ENCODE data around the gene HOXC11.

HOXC11 gene

DNA sequence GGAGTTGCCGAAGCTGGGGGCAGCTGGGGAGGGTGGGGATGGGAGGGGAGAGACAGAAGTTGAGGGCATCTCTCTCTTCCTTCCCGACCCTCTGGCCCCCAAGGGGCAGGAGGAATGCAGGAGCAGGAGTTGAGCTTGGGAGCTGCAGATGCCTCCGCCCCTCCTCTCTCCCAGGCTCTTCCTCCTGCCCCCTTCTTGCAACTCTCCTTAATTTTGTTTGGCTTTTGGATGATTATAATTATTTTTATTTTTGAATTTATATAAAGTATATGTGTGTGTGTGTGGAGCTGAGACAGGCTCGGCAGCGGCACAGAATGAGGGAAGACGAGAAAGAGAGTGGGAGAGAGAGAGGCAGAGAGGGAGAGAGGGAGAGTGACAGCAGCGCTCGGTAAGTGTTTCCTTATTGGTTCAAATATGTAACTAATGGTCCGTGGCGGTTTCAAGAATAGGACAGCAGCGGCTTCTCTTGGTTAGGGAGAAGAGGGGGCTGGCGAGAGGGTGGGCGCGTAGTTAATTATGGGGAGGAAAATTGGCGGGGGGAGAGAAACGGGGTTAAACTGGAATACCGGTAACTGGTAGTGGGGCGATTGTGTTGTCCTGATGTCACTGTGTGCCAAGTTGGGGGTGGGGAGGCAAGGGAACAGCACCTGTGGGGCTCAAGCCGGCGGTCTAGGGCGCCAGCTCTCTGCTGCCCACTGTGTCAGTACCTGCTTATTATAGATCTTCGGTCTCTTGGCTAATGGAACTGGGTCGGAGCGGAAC is 44.3 kb downstream of the HOXC11 start:
- Histone ChIP-seq H3K4me3 (ENCODE audit: low read length) (peak overlapping the region; percentile 40), H3K36me3 (ENCODE audit: control insufficient read depth, low read depth, low read length) (no peaks in the 10 kb centered on the region), H3K9ac (ENCODE audit: low read length) (no peak overlapping the region), H3K27ac (ENCODE audit: low read length) (no peak overlapping the region), H3K4me1 (ENCODE audit: control insufficient read depth, low read depth, low read length) (peaks cover 4% of the 10 kb centered on the region), H3K27me3 (ENCODE audit: control insufficient read depth, insufficient read depth, low read length) (peaks cover 100% of the 10 kb centered on the region), H3K9me3 (ENCODE audit: control insufficient read depth, low read depth, low read length) (no peaks in the 10 kb centered on the region)

DNA sequence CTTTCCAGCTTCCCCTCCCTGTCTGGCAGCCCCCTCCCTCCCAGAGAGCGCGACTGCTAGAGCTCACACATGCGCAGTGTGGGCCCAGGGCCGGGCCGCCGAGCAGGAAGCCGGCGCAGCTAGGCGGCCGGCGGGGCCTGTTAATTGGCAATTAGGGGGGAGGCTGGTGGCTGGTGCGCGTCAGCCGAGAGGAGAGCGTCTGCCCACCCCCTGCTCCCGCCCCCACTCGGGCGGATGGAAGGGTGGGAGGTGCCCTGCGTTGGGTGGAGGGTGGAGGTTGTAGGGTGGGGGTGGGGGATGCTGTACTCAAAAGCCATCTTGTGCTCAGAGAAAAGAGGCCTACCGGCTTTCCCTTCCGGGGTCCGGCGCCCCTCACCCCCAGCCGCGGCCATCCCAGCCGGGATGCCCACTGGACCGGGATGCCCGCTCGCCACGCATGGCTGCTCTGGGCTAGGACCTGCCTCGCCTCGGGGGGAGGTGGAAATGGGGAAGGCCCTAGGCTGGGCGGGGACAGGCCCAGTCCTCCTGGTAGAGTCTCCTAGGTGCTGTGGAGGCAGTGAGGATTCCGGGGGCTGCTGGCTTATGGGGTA is 45.0 kb downstream of the HOXC11 start:
- Histone ChIP-seq H3K4me1 (ENCODE audit: control insufficient read depth, low read depth, low read length) (peaks cover 4% of the 10 kb centered on the region), H3K27me3 (ENCODE audit: control insufficient read depth, insufficient read depth, low read length) (peaks cover 100% of the 10 kb centered on the region), H3K9ac (ENCODE audit: low read length) (no peak overlapping the region), H3K27ac (ENCODE audit: low read length) (no peak overlapping the region), H3K36me3 (ENCODE audit: control insufficient read depth, low read depth, low read length) (no peaks in the 10 kb centered on the region), H3K4me3 (ENCODE audit: low read length) (peak overlapping the region; percentile 40), H3K9me3 (ENCODE audit: control insufficient read depth, low read depth, low read length) (no peaks in the 10 kb centered on the region)

DNA sequence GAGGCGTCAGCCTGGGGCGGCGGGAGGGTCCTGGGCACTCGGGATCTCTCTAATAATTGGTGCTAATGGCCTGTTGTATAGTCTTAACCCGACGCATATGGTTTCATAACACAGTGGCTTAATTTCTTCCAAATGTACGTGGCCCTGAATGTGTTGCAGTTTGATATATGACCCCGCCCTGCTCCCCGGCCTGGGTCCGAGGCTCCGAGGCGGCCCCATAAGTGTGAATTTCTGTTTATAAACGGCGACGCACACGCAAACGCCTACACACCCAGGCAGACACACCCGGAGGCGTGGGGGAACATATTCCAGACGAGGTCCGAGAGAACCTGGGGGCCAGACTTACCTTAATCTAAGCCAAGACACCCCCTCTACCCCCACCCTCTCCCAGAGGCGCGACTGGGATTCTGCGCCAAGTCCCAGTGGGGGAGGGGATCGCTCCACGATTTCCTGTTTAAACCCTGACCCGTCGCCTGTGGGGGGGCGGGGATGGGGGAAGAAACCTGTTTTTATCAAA is 45.6 kb downstream of the HOXC11 start:
- Histone ChIP-seq H3K27ac (ENCODE audit: low read length) (no peak overlapping the region), H3K36me3 (ENCODE audit: control insufficient read depth, low read depth, low read length) (no peaks in the 10 kb centered on the region), H3K27me3 (ENCODE audit: control insufficient read depth, insufficient read depth, low read length) (peaks cover 100% of the 10 kb centered on the region), H3K4me3 (ENCODE audit: low read length) (peak overlapping the region; percentile 40), H3K9ac (ENCODE audit: low read length) (no peak overlapping the region), H3K4me1 (ENCODE audit: control insufficient read depth, low read depth, low read length) (peaks cover 4% of the 10 kb centered on the region), H3K9me3 (ENCODE audit: control insufficient read depth, low read depth, low read length) (no peaks in the 10 kb centered on the region)

DNA sequence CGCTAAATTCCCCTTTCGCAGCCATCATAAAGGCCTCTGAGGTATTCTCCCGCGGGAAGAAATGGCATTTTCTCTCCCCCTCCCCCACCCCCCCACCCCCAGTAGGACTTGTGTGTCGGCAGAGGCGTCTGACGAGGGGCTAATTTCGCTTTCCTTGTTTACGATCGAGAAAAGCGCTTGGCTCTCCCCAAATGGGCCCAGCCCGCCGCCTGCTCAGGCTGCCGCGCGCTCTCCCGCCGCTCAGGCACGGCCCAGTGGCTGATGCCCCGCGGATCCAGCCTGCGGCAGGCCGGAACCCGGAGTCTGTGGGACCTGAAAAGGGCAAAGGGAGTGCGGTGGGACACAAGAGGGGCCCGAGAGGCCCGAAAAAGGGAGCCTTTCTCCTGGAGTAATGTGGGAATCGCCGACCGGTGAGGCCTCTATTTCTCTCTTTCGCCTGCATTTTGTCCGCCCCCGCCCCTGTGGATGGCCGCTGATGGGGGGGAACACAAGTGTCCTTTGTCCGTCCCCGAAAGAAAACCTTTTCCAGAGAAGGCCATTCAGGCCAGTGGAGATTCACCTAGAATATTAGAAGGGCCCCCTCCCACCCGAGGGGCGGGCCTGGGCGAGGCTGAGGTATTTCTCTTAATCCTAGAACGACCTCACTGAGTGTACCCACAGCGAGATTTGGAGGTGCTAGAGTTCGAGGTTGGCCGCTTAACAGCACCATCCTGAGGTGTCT is 46.3 kb downstream of the HOXC11 start:
- H3K27me3 ChIP-seq (ENCODE audit: control insufficient read depth, insufficient read depth, low read length): peaks cover 100% of the 10 kb centered on the region
- H3K9ac ChIP-seq (ENCODE audit: low read length): no peak overlapping the region
- H3K4me3 ChIP-seq (ENCODE audit: low read length): no peak overlapping the region
- H3K36me3 ChIP-seq (ENCODE audit: control insufficient read depth, low read depth, low read length): no peaks in the 10 kb centered on the region
- no peaks in the 10 kb centered on the region for H3K9me3 ChIP-seq (ENCODE audit: control insufficient read depth, low read depth, low read length)
- H3K27ac ChIP-seq (ENCODE audit: low read length): no peak overlapping the region
- H3K4me1 ChIP-seq (ENCODE audit: control insufficient read depth, low read depth, low read length): peaks cover 4% of the 10 kb centered on the region

DNA sequence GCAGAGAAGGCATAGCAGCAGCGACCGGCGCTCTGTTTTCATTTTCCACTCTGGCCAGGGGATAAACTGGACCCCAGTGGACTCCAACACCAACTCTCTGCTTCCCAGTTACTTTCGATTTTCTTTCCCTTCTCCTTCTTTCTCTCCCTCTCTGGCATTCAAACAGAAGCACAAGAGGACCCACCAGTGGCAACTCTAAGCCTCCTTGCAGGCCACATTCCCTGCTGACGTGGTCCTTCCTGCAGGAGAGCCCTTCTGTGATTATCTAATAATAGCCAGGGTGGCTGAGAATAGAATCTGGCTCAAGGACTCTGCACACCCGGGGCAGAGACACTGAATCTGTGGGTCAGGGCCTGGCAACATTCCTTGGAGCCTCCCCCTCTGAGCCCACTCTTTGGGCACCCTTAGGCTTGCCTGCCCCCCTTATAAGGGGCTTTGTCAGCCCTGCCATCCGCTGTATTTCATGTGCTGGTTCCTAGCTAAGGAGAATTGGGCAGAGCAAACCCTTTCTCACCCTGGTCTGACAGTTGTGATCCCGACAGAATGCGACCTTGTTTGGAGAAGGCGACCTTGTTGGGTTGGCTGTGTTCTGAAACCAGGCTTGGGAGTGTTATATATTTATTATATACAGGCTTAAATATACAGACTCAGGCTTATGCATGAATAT is 47.1 kb downstream of the HOXC11 start:
- Histone ChIP-seq H3K4me1 (ENCODE audit: control insufficient read depth, low read depth, low read length) (peaks cover 4% of the 10 kb centered on the region), H3K36me3 (ENCODE audit: control insufficient read depth, low read depth, low read length) (no peaks in the 10 kb centered on the region), H3K9ac (ENCODE audit: low read length) (peak overlapping the region; percentile 3), H3K4me3 (ENCODE audit: low read length) (no peak overlapping the region), H3K27me3 (ENCODE audit: control insufficient read depth, insufficient read depth, low read length) (peaks cover 100% of the 10 kb centered on the region), H3K27ac (ENCODE audit: low read length) (no peak overlapping the region), H3K9me3 (ENCODE audit: control insufficient read depth, low read depth, low read length) (no peaks in the 10 kb centered on the region)

DNA sequence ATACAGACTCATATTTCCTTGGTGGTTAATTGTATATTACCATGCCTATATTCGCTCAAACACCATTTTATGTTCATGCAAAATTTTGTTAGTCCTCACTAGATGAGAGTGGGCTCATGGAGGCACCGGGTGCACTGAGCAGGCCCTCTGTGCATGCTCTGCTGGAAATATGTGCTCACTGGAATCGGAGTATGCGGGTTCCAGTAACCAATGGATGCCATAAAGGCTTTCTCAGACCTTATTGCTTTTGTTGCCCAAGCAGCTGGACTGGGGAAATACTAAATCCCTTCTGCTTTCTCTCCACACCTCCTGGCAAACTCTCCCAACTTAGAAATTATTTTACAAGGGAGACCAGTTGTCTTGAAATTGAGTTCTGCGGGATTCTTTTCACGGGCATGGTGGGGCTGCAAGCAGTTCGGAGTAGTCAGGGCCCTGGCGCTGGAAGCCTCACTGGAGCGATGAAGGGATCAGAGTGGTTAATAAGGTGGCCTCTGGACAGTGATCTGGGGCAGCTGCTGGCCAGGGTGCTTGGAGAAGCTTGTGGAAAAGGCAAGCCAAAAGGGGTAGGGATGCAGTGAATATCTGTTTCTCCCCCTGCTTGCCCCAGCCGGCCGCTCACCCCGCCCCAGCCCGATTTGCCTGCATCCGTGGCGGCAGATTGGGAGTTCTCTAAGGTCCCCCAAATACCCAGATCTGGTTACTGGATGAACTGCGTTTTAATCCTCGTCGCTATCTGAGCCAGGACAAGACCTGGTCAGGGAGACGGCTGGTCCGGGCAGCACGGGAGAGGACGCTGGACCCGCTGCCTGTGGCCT is 47.9 kb downstream of the HOXC11 start:
- H3K4me3 ChIP-seq (ENCODE audit: low read length): no peak overlapping the region
- H3K9me3 ChIP-seq (ENCODE audit: control insufficient read depth, low read depth, low read length): no peaks in the 10 kb centered on the region
- no peak overlapping the region for H3K27ac ChIP-seq (ENCODE audit: low read length)
- peaks cover 4% of the 10 kb centered on the region for H3K4me1 ChIP-seq (ENCODE audit: control insufficient read depth, low read depth, low read length)
- peaks cover 100% of the 10 kb centered on the region for H3K27me3 ChIP-seq (ENCODE audit: control insufficient read depth, insufficient read depth, low read length)
- H3K36me3 ChIP-seq (ENCODE audit: control insufficient read depth, low read depth, low read length): no peaks in the 10 kb centered on the region
- H3K9ac ChIP-seq (ENCODE audit: low read length): peak overlapping the region; percentile 3

DNA sequence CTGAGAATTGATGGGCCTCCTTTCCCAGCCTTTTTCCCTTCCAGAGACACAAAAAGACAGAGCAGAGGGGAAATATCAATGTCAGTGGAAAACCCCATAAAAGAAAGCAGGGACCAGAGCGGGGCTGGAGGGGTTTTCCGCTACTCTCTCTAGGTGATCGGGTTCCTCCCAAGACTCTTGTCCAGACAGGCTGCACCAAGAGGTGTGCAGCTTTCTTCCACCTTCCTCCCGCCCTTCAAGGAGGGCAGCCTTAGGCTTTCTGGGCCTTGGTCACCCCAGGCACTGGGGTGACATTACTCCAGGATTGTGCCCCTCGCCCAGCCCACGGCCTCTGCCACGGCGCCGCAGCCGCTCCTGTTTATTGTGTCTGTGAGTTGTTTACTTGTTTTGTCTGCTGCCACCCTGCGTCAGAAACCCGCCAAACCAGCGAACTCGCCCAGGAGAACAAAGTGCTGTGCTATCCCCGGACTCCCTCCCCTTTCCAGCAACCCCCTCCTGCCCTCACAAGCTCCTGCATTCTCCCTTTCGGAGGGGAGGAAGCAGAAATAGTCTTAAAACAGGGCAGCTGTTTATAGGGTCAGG is 48.6 kb downstream of the HOXC11 start:
- no peaks in the 10 kb centered on the region for H3K36me3 ChIP-seq (ENCODE audit: control insufficient read depth, low read depth, low read length)
- peaks cover 100% of the 10 kb centered on the region for H3K27me3 ChIP-seq (ENCODE audit: control insufficient read depth, insufficient read depth, low read length)
- no peak overlapping the region for H3K4me3 ChIP-seq (ENCODE audit: low read length)
- no peak overlapping the region for H3K9ac ChIP-seq (ENCODE audit: low read length)
- H3K27ac ChIP-seq (ENCODE audit: low read length): no peak overlapping the region
- H3K9me3 ChIP-seq (ENCODE audit: control insufficient read depth, low read depth, low read length): no peaks in the 10 kb centered on the region
- H3K4me1 ChIP-seq (ENCODE audit: control insufficient read depth, low read depth, low read length): peaks cover 4% of the 10 kb centered on the region

DNA sequence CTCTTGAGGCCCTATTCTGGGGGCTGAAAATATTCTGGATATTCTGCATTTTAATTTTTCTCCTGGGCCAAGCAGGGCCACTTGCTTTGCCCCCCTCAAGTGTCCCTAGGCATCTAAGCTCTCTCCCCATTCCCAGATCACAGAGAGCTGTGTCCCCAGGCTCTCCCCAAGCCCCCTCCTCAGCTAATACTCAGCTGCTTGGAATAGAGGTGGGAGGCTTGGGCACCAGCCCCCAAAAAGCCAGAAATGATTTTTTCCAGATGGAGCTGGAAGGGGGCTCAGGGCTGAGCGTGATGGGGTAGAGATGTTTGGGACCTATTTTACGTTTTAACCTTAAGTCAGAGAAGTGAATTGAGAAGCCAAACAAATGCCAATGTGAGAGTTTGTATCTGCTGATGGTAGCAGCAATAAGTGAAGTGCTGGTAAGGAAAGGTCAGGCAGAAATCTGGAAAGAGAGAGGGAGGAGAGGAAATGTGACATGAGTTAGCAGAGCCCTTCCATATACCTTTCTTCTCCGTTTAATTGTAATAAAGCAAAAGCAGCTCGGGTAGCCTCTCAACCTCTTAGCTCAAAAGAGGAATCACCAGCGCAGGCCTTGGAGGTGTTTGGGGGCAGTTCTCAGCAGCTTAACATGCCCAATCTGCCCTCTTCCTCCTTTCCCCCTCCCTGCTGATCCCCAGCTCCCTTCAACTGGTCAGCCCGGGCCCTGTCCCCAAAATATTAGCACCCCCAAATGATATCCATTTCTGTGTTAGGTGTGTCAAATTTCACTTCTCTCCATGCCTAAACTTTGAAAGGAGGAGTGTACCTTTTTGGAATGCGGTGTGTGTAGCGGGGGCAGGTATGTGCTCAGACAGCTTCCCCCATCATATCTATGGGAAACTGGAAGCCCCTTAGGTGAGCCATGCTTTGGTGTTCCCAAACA is 50.3 kb downstream of the HOXC11 start:
- Histone ChIP-seq H3K36me3 (ENCODE audit: control insufficient read depth, low read depth, low read length) (no peaks in the 10 kb centered on the region), H3K4me3 (ENCODE audit: low read length) (no peak overlapping the region), H3K9me3 (ENCODE audit: control insufficient read depth, low read depth, low read length) (no peaks in the 10 kb centered on the region), H3K9ac (ENCODE audit: low read length) (no peak overlapping the region), H3K27ac (ENCODE audit: low read length) (no peak overlapping the region), H3K27me3 (ENCODE audit: control insufficient read depth, insufficient read depth, low read length) (peaks cover 100% of the 10 kb centered on the region), H3K4me1 (ENCODE audit: control insufficient read depth, low read depth, low read length) (no peaks in the 10 kb centered on the region)

DNA sequence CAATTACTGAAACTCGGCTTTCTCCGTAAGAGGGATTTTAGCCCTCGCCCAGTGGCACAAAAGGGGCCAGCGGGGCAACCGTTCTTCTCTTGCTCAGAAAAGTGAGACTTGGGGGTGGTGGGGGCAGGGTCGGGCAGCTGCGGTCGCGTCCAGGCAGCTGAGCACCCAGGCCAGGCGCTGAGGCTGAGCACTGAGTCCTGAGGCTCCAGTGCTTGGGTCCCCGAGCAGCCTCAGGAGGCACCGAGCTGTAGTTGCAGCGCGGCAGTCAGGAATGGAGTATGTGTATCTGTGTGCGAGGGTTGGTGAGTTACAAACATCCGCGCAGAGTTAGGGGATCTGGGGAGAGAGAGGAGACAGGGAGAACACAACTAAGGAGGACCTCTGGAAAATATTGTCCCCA is 51.2 kb downstream of the HOXC11 start:
- no peaks in the 10 kb centered on the region for H3K9me3 ChIP-seq (ENCODE audit: control insufficient read depth, low read depth, low read length)
- H3K27ac ChIP-seq (ENCODE audit: low read length): no peak overlapping the region
- H3K27me3 ChIP-seq (ENCODE audit: control insufficient read depth, insufficient read depth, low read length): peaks cover 100% of the 10 kb centered on the region
- no peaks in the 10 kb centered on the region for H3K4me1 ChIP-seq (ENCODE audit: control insufficient read depth, low read depth, low read length)
- H3K9ac ChIP-seq (ENCODE audit: low read length): no peak overlapping the region
- H3K4me3 ChIP-seq (ENCODE audit: low read length): no peak overlapping the region
- no peaks in the 10 kb centered on the region for H3K36me3 ChIP-seq (ENCODE audit: control insufficient read depth, low read depth, low read length)

Data from iPS-18a (cell line).